Activated CD4-positive, alpha-beta memory T cell treated with anti-CD3 and anti-CD28 coated beads for 36 hours (primary cell): Measurements from ENCODE around the gene FAM3D. TPM values are rescaled to one million over a fixed set of nuclear protein-coding genes. Genes with fewer than 3 reads are reported as not detected.

Source experiments
- total RNA-seq, 2 experiments: library from RNA; stranded (reverse); gene quantifications; one replicate each; pipeline ENCODE4 v1.2.3, GENCODE V29; 2021

FAM3D gene
- total RNA-seq, 2 experiments from 2014 or later, result not detected

Other genes with a start within 250 kb of the FAM3D start
- gene PDHB, start 232.9 kb downstream of the FAM3D start, total RNA-seq, result 10 to 100 TPM; 55.6 to 56.3 TPM
- gene KCTD6, start 174.7 kb downstream of the FAM3D start, total RNA-seq, result 1 to 10 TPM; 8.0 to 8.6 TPM
- gene ACOX2, start 129.6 kb downstream of the FAM3D start, total RNA-seq, result not detected
- not detected for gene FAM107A, start 89.4 kb downstream of the FAM3D start, total RNA-seq